MCF 10A (cell line): Measurements from ENCODE around the gene PTPRE. TPM values are rescaled to one million over a fixed set of nuclear protein-coding genes. Genes with fewer than 3 reads are reported as not detected.

ENCODE experiments used
- BruUV-seq: library from RNA; stranded (reverse); fragments of 400-500 nt; replicated peaks from 2 replicates; lab custom pipeline; 2021; lab: Mats Ljungman, UMichigan
- CTCF ChIA-PET: fragments of 300-600 bp; sonication (Branson Sonifier 250); formaldehyde crosslinking; extraction: SDS; loops from one replicate; lab custom pipeline; 2021; ENCODE audit warnings: antibody characterized with exemption, inconsistent platforms; lab: Yijun Ruan, JAX
- POLR2A ChIA-PET: fragments of 300-600, 350-650 bp; sonication (Branson Sonifier 250); formaldehyde crosslinking; extraction: SDS; loops from one replicate; lab custom pipeline; 2020; ENCODE audit warnings: antibody characterized with exemption, inconsistent platforms; lab: Yijun Ruan, JAX
- DNase-seq: peaks from one replicate; pipeline ENCODE4 v3.0.0-alpha.2; 2018; ENCODE audit not compliant: unreplicated experiment
- H3K27ac Mint-ChIP-seq: one replicate; pipeline ENCODE4 v1.8.0; 2022; ENCODE audit warnings: mild to moderate bottlenecking, low read depth, mixed read lengths; ENCODE audit not compliant: unreplicated experiment
- H3K27me3 Mint-ChIP-seq: one replicate; pipeline ENCODE4 v1.8.0; 2022; ENCODE audit warnings: mixed read lengths; ENCODE audit not compliant: insufficient read depth, unreplicated experiment
- H3K36me3 Mint-ChIP-seq: one replicate; pipeline ENCODE4 v1.8.0; 2022; ENCODE audit warnings: mild to moderate bottlenecking, moderate library complexity, mixed read lengths; ENCODE audit not compliant: insufficient read depth, unreplicated experiment
- H3K4me1 Mint-ChIP-seq: one replicate; pipeline ENCODE4 v1.8.0; 2022; ENCODE audit warnings: mixed read lengths; ENCODE audit not compliant: insufficient read depth, unreplicated experiment
- H3K4me3 Mint-ChIP-seq: one replicate; pipeline ENCODE4 v1.8.0; 2022; ENCODE audit warnings: mild to moderate bottlenecking, moderate library complexity, mixed read lengths; ENCODE audit not compliant: unreplicated experiment
- H3K9me3 Mint-ChIP-seq: one replicate; pipeline ENCODE4 v1.8.0; 2022; ENCODE audit warnings: mixed read lengths; ENCODE audit not compliant: unreplicated experiment
- CTCF ChIP-seq: fragments of 200-600 bp; IDR thresholded peaks from one replicate; pipeline ENCODE4 v1.8.0; 2022; ENCODE audit warnings: antibody characterized with exemption, mild to moderate bottlenecking; ENCODE audit not compliant: unreplicated experiment
- intact Hi-C: fragments of 100-400 bp; cut with micrococcal nuclease; formaldehyde crosslinking; loops from 2 replicates; pipeline ENCODE4 v1.14.1; 2022
- total RNA-seq: library from RNA; stranded (reverse); gene quantifications from 2 replicates; pipeline ENCODE4 v1.2.3, GENCODE V29; 2022

PTPRE gene
- total RNA-seq, 1 experiment from 2014 or later, result 34.6 TPM

- no peak overlapping the region for H3K27ac Mint-ChIP-seq
- intact Hi-C loops, result no loop called here
- BruUV-seq, result no TSS peak
- no peak overlapping the region for H3K4me3 Mint-ChIP-seq
- TF ChIP-seq CTCF, result no peak
- peaks cover 9% of the 10 kb centered on the region for H3K4me1 Mint-ChIP-seq
- DNase-seq, result no peak
- H3K27me3 Mint-ChIP-seq, result no peaks in the 10 kb centered on the region
- ChIA-PET POLR2A (no interaction called here), CTCF (interaction anchor here (0.8 to 11.3 kb wide), 5 partner anchors 12 to 107 kb away, joined by 3 to 260 read pairs (median 7); partner anchors contain the start of gene PTPRE)
- H3K9me3 Mint-ChIP-seq, result no peaks in the 10 kb centered on the region
- no peaks in the 10 kb centered on the region for H3K36me3 Mint-ChIP-seq
Measured at GRCh38 chr10:128014236-128014635, 107.3 kb downstream of the PTPRE start.

GRCh38 chr10:128016423-128017060 lies 109.6 kb downstream of the PTPRE start:
- Mint-ChIP-seq H3K27ac (no peak overlapping the region), H3K27me3 (no peaks in the 10 kb centered on the region), H3K9me3 (no peaks in the 10 kb centered on the region), H3K4me1 (peaks cover 2% of the 10 kb centered on the region), H3K36me3 (no peaks in the 10 kb centered on the region), H3K4me3 (no peak overlapping the region)
- no TSS peak for BruUV-seq
- no peak for TF ChIP-seq CTCF
- intact Hi-C loops, result no loop called here
- DNase-seq, result no peak
- CTCF ChIA-PET, result interaction anchor here (1.5 to 11.3 kb wide), 3 partner anchors 19 to 109 kb away, joined by 9 to 260 read pairs (median 37); partner anchors contain the start of gene PTPRE
- POLR2A ChIA-PET, result interaction anchor here (1.2 kb wide), 1 partner anchor 48 kb away, joined by 3 read pairs; no protein-coding TSS in a partner anchor

- Mint-ChIP-seq H3K9me3 (no peaks in the 10 kb centered on the region), H3K4me1 (no peaks in the 10 kb centered on the region), H3K4me3 (no peak overlapping the region), H3K36me3 (no peaks in the 10 kb centered on the region), H3K27me3 (no peaks in the 10 kb centered on the region), H3K27ac (no peak overlapping the region)
- intact Hi-C loops, result no loop called here
- TF ChIP-seq CTCF, result no peak
- no peak for DNase-seq
- ChIA-PET POLR2A (no interaction called here), CTCF (interaction anchor here (0.7 to 6.1 kb wide), 3 partner anchors 18 to 112 kb away, joined by 4 to 37 read pairs (median 6); partner anchors contain the start of gene PTPRE)
- no TSS peak for BruUV-seq
Measured at GRCh38 chr10:128017822-128018221, 110.9 kb downstream of the PTPRE start.

- Mint-ChIP-seq H3K36me3 (no peaks in the 10 kb centered on the region), H3K4me1 (no peaks in the 10 kb centered on the region), H3K27me3 (no peaks in the 10 kb centered on the region), H3K4me3 (no peak overlapping the region), H3K27ac (no peak overlapping the region), H3K9me3 (no peaks in the 10 kb centered on the region)
- no peak for TF ChIP-seq CTCF
- BruUV-seq, result no TSS peak
- intact Hi-C loops, result no loop called here
- POLR2A ChIA-PET, result no interaction called here
- CTCF ChIA-PET, result interaction anchor here (0.7 to 6.1 kb wide), 3 partner anchors 18 to 112 kb away, joined by 4 to 37 read pairs (median 6); partner anchors contain the start of gene PTPRE
- no peak for DNase-seq
Measured at GRCh38 chr10:128018236-128018635, 111.3 kb downstream of the PTPRE start.
